H1 (cell line): ENCODE data around the gene NBPF3. TPM values are rescaled to one million over a fixed set of nuclear protein-coding genes. Genes with fewer than 3 reads are reported as not detected.

Source experiments
- ATF3 ChIP-seq: IDR thresholded peaks from 2 replicates; pipeline ENCODE4 v1.6.1; 2011; ENCODE audit warnings: low read depth, mild to moderate bottlenecking, low read length; ENCODE audit not compliant: insufficient read depth
- CBX5 ChIP-seq: fragments of 300-800, 300-1000 bp; sonication (generic); IDR thresholded peaks from 2 replicates; pipeline ENCODE4 v1.7.1; 2016; ENCODE audit warnings: antibody characterized with exemption, low read length, low read depth
- CBX8 ChIP-seq: fragments of 300-800, 300-1000 bp; sonication (generic); IDR thresholded peaks from 2 replicates; pipeline ENCODE4 v1.7.1; 2016; ENCODE audit warnings: low read depth, low read length, borderline replicate concordance
- CHD1 ChIP-seq: IDR thresholded peaks from 2 replicates; pipeline ENCODE4 v1.6.1; 2012; ENCODE audit warnings: low read depth, low read length, improper control_type of control experiment
- CTCF ChIP-seq, 3 experiments: IDR thresholded peaks; 1 replicate in 2 of 3; 2 replicates in 1 of 3; pipeline versions ENCODE4 v1.5.1 to v1.6.1; 2011; ENCODE audit warnings: low read length in 3 of 3, mild to moderate bottlenecking in 3 of 3, inconsistent platforms in 2 of 3, low read depth in 1 of 3, moderate library complexity in 1 of 3; ENCODE audit not compliant: insufficient read depth in 1 of 3; ENCODE audit errors: control extremely low read depth in 1 of 3
- EGR1 ChIP-seq: IDR thresholded peaks from 2 replicates; pipeline ENCODE4 v1.6.1; 2011; ENCODE audit warnings: low read depth, low read length, borderline replicate concordance
- EZH2 ChIP-seq: fragments of 200-600 bp; sonication (generic); IDR thresholded peaks from 2 replicates; pipeline ENCODE4 v1.7.1; 2012; ENCODE audit warnings: low read depth, mild to moderate bottlenecking, moderate library complexity, low read length, inconsistent platforms; ENCODE audit not compliant: severe bottlenecking
- FOSL1 ChIP-seq: IDR thresholded peaks from 2 replicates; pipeline ENCODE4 v1.6.1; 2011; ENCODE audit warnings: mild to moderate bottlenecking, low read depth, low read length, moderate library complexity; ENCODE audit not compliant: insufficient read depth
- JUND ChIP-seq: IDR thresholded peaks from 2 replicates; pipeline ENCODE4 v1.6.1; 2011; ENCODE audit warnings: mild to moderate bottlenecking, improper control_type of control experiment, low read length
- KDM1A ChIP-seq: fragments of 200-600, 300-600 bp; sonication (generic); IDR thresholded peaks from 2 replicates; pipeline ENCODE4 v1.7.1; 2016; ENCODE audit warnings: mild to moderate bottlenecking, low read length, borderline replicate concordance
- KDM4A ChIP-seq: IDR thresholded peaks from one replicate; pipeline ENCODE4 v1.7.1; 2012; ENCODE audit warnings: low read depth, mild to moderate bottlenecking, moderate library complexity, low read length, inconsistent platforms; ENCODE audit not compliant: severe bottlenecking
- NRF1 ChIP-seq: IDR thresholded peaks from 2 replicates; pipeline ENCODE4 v1.6.1; 2011; ENCODE audit warnings: mild to moderate bottlenecking, low read depth, low read length, improper control_type of control experiment
- POLR2A ChIP-seq, 2 experiments: IDR thresholded peaks; 1 replicate in 1 of 2; 2 replicates in 1 of 2; pipeline ENCODE4 v1.6.1; 2011; ENCODE audit warnings: low read depth in 2 of 2, low read length in 2 of 2, mild to moderate bottlenecking in 2 of 2; ENCODE audit errors: control extremely low read depth in 1 of 2
- RAD21 ChIP-seq, 2 experiments: IDR thresholded peaks in 1 of 2; conservative IDR thresholded peaks in 1 of 2; 2 replicates each; pipeline ENCODE4 v1.6.1; 2011; ENCODE audit warnings: low read depth in 2 of 2, low read length in 2 of 2, improper control_type of control experiment in 1 of 2, inconsistent platforms in 1 of 2, mild to moderate bottlenecking in 1 of 2, moderate library complexity in 1 of 2
- RXRA ChIP-seq: IDR thresholded peaks from 2 replicates; pipeline ENCODE4 v1.6.1; 2011; ENCODE audit warnings: low read depth, mild to moderate bottlenecking, low read length, moderate library complexity; ENCODE audit not compliant: insufficient read depth
- SIN3A ChIP-seq, 2 experiments: IDR thresholded peaks in 1 of 2; conservative IDR thresholded peaks in 1 of 2; 2 replicates each; pipeline ENCODE4 v1.6.1; 2011 to 2012; ENCODE audit warnings: low read length in 2 of 2, improper control_type of control experiment in 1 of 2, low read depth in 1 of 2, mild to moderate bottlenecking in 1 of 2
- SP4 ChIP-seq: IDR thresholded peaks from 2 replicates; pipeline ENCODE4 v1.6.1; 2012; ENCODE audit warnings: low read length, inconsistent platforms
- SRF ChIP-seq: IDR thresholded peaks from 2 replicates; pipeline ENCODE4 v1.6.1; 2011; ENCODE audit warnings: mild to moderate bottlenecking, low read depth, low read length, moderate library complexity
- TAF7 ChIP-seq: optimal IDR thresholded peaks from 2 replicates; pipeline ENCODE3; 2011; ENCODE audit warnings: low read depth, mild to moderate bottlenecking, inconsistent platforms, low read length, moderate library complexity, borderline replicate concordance
- TCF12 ChIP-seq: IDR thresholded peaks from 2 replicates; pipeline ENCODE4 v1.6.1; 2011; ENCODE audit warnings: low read depth, mild to moderate bottlenecking, low read length
- TEAD4 ChIP-seq: IDR thresholded peaks from 2 replicates; pipeline ENCODE4 v1.6.1; 2012; ENCODE audit warnings: low read depth, low read length, inconsistent platforms, mixed read lengths
- polyA plus RNA-seq, 7 experiments: library from polyadenylated mRNA; depleted of rRNA in 3 of 7; stranded (reverse) in 5 of 7; unstranded in 2 of 7; fragments of >200 nt in 5 of 7; fragments of 200-250 nt in 2 of 7; gene quantifications; 1 replicate in 5 of 7; 2 replicates in 1 of 7; 4 replicates in 1 of 7; pipeline versions ENCODE4 v1.2.1 to v1.2.3, GENCODE V29; 2011 to 2013; ENCODE audit warnings: missing spikeins in 2 of 7, mixed read lengths in 2 of 7
- total RNA-seq: library from RNA; stranded (reverse); fragmentation: NEBNext Ultra II Directional; extraction: Animal tissue kit (Norgen Biotek cat#: 25700); gene quantifications from 2 replicates; pipeline ENCODE4 v1.2.1, GENCODE V29; 2021

Gene NBPF3
- total and polyA plus RNA-seq, 2 of the 8 experiments (the other 6 are each of a cell fraction or from before 2014, with no cell fraction given) = 3.8 to 4.3 TPM

- TF ChIP-seq SIN3A (conservative IDR thresholded peaks at IDR 0.05 in 1 of 2, IDR thresholded peaks at IDR 0.05 in 1 of 2; ENCODE audit: low read depth in 1 of 2, low read length in 2 of 2) (0 out of 4 replicates have a peak, but pooled peaks of 1 of the 2 experiments have one; percentile 27), EZH2 (no peak), CTCF (IDR thresholded peaks at IDR 0.05; ENCODE audit: control extremely low read depth in 1 of 3, insufficient read depth in 1 of 3, low read depth in 1 of 3, low read length in 3 of 3) (peak; percentile 87 to 98 (median 98)), KDM1A (no peak), TCF12 (no peak), RXRA (no peak), EGR1 (no peak), SP4 (no peak), TEAD4 (no peak), CBX5 (no peak), SRF (no peak), NRF1 (no peak), CBX8 (no peak), KDM4A (peak; percentile 28), RAD21 (IDR thresholded peaks at IDR 0.05 in 1 of 2, conservative IDR thresholded peaks at IDR 0.05 in 1 of 2; ENCODE audit: low read depth in 2 of 2, low read length in 2 of 2) (peak; percentile 83 to 87), ATF3 (no peak), FOSL1 (no peak), CHD1 (no peak), POLR2A (IDR thresholded peaks at IDR 0.05; ENCODE audit: control extremely low read depth in 1 of 2, low read depth in 2 of 2, low read length in 2 of 2) (no peak), TAF7 (no peak), JUND (no peak)
Observed at GRCh38 chr1:21490774-21491487, 51.0 kb downstream of the NBPF3 start (continued).
